ENCODE results near the gene GSDME.

GRCh38 chr7:24783698-24784097 lies 26.4 kb upstream of the GSDME start:
- TF ChIP-seq CTCF (IDR thresholded peaks at IDR 0.05): no peak
- no peak for TF ChIP-seq POLR2A (IDR thresholded peaks at IDR 0.05)
- no peak for TF ChIP-seq EP300 (IDR thresholded peaks at IDR 0.05)
